NCI-H345 treated with DMSO at 0.1 percent for 48 hours (cell line): ENCODE data around the gene IL3.

ENCODE experiments used
- DNase-seq: peaks from one replicate; lab custom pipeline; 2025; ENCODE audit not compliant: unreplicated experiment; lab: John Stamatoyannopoulos, UW

Gene IL3

GRCh38 chr5:132072070-132072469 is 11.6 kb downstream of the IL3 start:
- no peak for DNase-seq

GRCh38 chr5:132072528-132072927 is 12.1 kb downstream of the IL3 start:
- DNase-seq: no peak

GRCh38 chr5:132073231-132074013 is 13.0 kb downstream of the IL3 start, which contains the start of gene CSF2:
Gene CSF2, plus strand, starts transcription at chr5:132073789. Its CDS starts 35 bp downstream, at chr5:132073824.
- DNase-seq: no peak

GRCh38 chr5:132074091-132074771 is 13.8 kb downstream of the IL3 start:
- DNase-seq: no peak

GRCh38 chr5:132074772-132075718 is 14.6 kb downstream of the IL3 start:
- no peak for DNase-seq

- no peak for DNase-seq
Measured at GRCh38 chr5:132075719-132076077, 15.2 kb downstream of the IL3 start.

GRCh38 chr5:132076202-132076830 is 15.9 kb downstream of the IL3 start:
- DNase-seq: no peak

GRCh38 chr5:132076983-132077382 is 16.5 kb downstream of the IL3 start:
- no peak for DNase-seq

- no peak for DNase-seq
Measured at GRCh38 chr5:132079081-132079480, 18.6 kb downstream of the IL3 start.

GRCh38 chr5:132079619-132080018 is 19.2 kb downstream of the IL3 start:
- no peak for DNase-seq

GRCh38 chr5:132080595-132080994 is 20.1 kb downstream of the IL3 start:
- DNase-seq: no peak

- DNase-seq: no peak
Measured at GRCh38 chr5:132081458-132081857, 21.0 kb downstream of the IL3 start.

- DNase-seq: no peak
Measured at GRCh38 chr5:132082329-132083023, 22.0 kb downstream of the IL3 start.

- DNase-seq: no peak
Measured at GRCh38 chr5:132083071-132083678, 22.7 kb downstream of the IL3 start.

GRCh38 chr5:132085686-132086085 is 25.2 kb downstream of the IL3 start:
- DNase-seq: no peak

GRCh38 chr5:132086277-132086794 is 25.9 kb downstream of the IL3 start:
- no peak for DNase-seq

GRCh38 chr5:132087176-132087575 is 26.7 kb downstream of the IL3 start:
- no peak for DNase-seq

GRCh38 chr5:132087661-132088060 is 27.2 kb downstream of the IL3 start:
- no peak for DNase-seq

- DNase-seq: no peak
Measured at GRCh38 chr5:132089363-132089762, 28.9 kb downstream of the IL3 start.

GRCh38 chr5:132090107-132090506 is 29.7 kb downstream of the IL3 start:
- DNase-seq: no peak
